ENCODE measurements around the gene CENPL. TPM values are rescaled to one million over a fixed set of nuclear protein-coding genes. Genes with fewer than 3 reads are reported as not detected.
A peak's percentile ranks its signal among the peaks of the same experiment; 100 is the strongest.

Gene CENPL
- total and polyA plus RNA-seq, 9 of the 15 experiments (the other 6 are each of a cell fraction or from before 2014, with no cell fraction given), result 33.0 to 52.7 (median 39.7) TPM

GRCh38 chr1:173864179-173864867, 39.6 kb upstream of the CENPL start (continued):
- TF ChIP-seq C11orf30 (IDR thresholded peaks at IDR 0.05; ENCODE audit: low read depth) (peak; percentile 63), EP400 (IDR thresholded peaks at IDR 0.05) (no peak), U2AF2 (optimal IDR thresholded peaks at IDR 0.05; ENCODE audit: low read depth, low read length) (no peak), MLX (CRISPR knock-in tag; conservative IDR thresholded peaks at IDR 0.05) (no peak), BMI1 (IDR thresholded peaks at IDR 0.05; ENCODE audit: low read length) (no peak), ZNF561 (CRISPR knock-in tag; conservative IDR thresholded peaks at IDR 0.05) (no peak), CBX1 (IDR thresholded peaks at IDR 0.05; ENCODE audit: low read depth) (no peak), NFE2L1 (tag; IDR thresholded peaks at IDR 0.05; ENCODE audit: borderline replicate concordance, low read depth) (no peak), CHCHD3 (CRISPR knock-in tag; IDR thresholded peaks at IDR 0.05) (no peak), NCOR1 (IDR thresholded peaks at IDR 0.05) (no peak), ATF1 (CRISPR knock-in tag; IDR thresholded peaks at IDR 0.05) (no peak), ATF1 (tag; IDR thresholded peaks at IDR 0.05) (no peak; the same call in 1 of the 2 replicates), ZBTB7A (IDR thresholded peaks at IDR 0.05; ENCODE audit: borderline replicate concordance, control insufficient read depth, low read depth, low read length) (no peak), ELK1 (CRISPR knock-in tag; IDR thresholded peaks at IDR 0.05) (no peak), TCF7 (IDR thresholded peaks at IDR 0.05; ENCODE audit: borderline replicate concordance) (no peak), JUN (IDR thresholded peaks at IDR 0.05; ENCODE audit: borderline replicate concordance, low read depth, low read length) (no peak), JUN (CRISPR knock-in tag; IDR thresholded peaks at IDR 0.05; ENCODE audit: borderline replicate concordance) (no peak), RBFOX2 (IDR thresholded peaks at IDR 0.05; ENCODE audit: low read depth, low read length) (peak; percentile 65), NRF1 (conservative IDR thresholded peaks at IDR 0.05 in 1 of 2, IDR thresholded peaks at IDR 0.05 in 1 of 2) (no peak), DMBX1 (CRISPR knock-in tag; IDR thresholded peaks at IDR 0.05; ENCODE audit: borderline replicate concordance) (no peak), ESRRA (IDR thresholded peaks at IDR 0.05; ENCODE audit: borderline replicate concordance, low read depth) (0 out of 2 replicates have a peak, but pooled peaks have one; percentile 33), PCBP1 (IDR thresholded peaks at IDR 0.05; ENCODE audit: low read depth, low read length, poor library complexity, severe bottlenecking) (no peak), RBM17 (IDR thresholded peaks at IDR 0.05; ENCODE audit: borderline replicate concordance, low read depth, low read length) (no peak), ARID3A (IDR thresholded peaks at IDR 0.05; ENCODE audit: borderline replicate concordance, low read depth, low read length) (no peak), ZFPM2 (CRISPR knock-in tag; IDR thresholded peaks at IDR 0.05) (no peak), XRCC4 (IDR thresholded peaks at IDR 0.05; ENCODE audit: extremely low read depth, insufficient read depth, insufficient read length) (no peak)
